GM12801 (cell line): ENCODE data around the gene PCBD2.

Source experiments
- CTCF ChIP-seq: IDR thresholded peaks from one replicate; pipeline ENCODE4 v1.5.1; 2011; ENCODE audit warnings: control low read depth; ENCODE audit not compliant: insufficient read length; ENCODE audit errors: extremely low read depth

The PCBD2 gene

GRCh38 chr5:135007749-135008363 lies 102.9 kb downstream of the PCBD2 start:
- no peak for TF ChIP-seq CTCF

GRCh38 chr5:135008556-135008955 lies 103.6 kb downstream of the PCBD2 start:
- TF ChIP-seq CTCF, result no peak

- no peak for TF ChIP-seq CTCF
Observed at GRCh38 chr5:135008981-135009735, 104.2 kb downstream of the PCBD2 start.

DNA sequence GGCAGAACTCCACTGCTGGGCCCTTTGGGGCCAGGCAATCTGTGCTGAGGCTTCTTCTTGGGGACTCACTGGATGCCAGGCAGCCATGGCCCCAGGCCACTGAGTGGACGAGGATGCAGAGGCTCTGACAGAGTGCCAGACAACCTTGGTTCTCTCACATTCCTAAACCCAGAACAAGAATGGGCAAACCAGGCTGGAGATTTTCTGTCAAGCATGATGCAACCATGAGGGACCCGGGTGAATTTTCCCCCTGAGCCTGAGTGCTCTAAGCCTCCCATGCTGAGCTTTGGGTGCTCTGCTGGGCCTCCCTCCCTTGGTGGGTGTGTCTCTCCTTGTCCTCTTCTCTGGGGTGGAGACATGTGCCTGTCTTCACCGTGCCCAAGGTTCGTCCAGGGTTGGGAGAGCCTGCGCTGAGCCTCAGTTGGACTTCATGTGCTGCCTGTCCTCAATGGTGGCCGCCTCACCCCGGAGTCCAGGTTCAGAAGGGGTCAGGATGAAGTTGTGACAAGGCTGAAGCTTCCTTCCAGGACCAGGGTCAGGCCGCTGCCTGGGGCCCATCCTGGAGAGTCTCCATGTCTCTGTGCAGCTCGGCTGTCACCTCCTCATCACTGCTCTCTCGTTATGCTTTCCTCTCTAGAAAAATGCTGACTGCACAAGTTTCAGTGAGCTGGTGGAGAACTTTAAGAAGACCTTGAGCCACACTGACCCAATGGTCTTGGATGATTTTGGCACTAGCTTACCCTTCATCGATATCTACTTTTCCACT lies 105.0 kb downstream of the PCBD2 start:
- no peak for TF ChIP-seq CTCF

DNA sequence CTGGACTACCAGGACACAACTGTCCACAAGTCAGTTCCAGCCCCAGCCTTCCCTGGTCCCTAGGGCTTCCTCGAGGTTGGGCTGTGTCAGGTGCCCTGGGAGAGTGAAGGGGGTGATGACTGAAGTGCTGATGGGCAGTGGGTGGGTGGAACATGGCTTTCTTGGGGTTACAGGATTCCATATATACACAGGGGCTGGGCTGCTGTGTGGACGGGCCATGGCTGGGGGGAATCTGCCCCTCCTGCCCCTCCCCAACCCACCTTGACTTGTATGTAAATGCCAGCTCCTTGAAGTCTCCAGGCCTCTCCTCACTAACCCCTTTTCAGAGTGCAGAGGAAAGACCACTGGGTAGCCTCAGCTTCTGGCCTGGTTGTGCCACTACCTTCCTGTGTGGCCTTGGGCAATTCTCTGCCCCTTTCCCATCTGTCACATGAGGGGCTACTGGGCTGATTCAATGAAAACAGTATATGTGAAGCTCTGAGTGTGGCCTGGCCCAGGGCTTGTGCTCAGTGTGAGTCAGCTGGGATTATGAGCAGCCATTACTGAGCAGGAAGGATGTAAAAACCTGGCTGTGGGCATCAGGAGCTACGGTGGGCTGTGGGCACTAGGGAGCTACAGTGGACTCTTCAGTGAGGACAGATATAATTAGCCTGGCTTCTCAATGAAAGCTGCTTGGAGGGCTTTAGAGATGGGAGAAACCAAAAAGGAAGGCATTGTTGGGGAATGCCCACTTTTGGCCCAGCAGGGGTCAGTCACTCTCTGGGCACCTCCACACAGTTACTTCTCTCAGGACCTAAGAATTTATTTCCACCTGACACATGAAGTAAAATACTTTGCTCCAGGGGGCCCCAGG lies 105.8 kb downstream of the PCBD2 start:
- no peak for TF ChIP-seq CTCF

DNA sequence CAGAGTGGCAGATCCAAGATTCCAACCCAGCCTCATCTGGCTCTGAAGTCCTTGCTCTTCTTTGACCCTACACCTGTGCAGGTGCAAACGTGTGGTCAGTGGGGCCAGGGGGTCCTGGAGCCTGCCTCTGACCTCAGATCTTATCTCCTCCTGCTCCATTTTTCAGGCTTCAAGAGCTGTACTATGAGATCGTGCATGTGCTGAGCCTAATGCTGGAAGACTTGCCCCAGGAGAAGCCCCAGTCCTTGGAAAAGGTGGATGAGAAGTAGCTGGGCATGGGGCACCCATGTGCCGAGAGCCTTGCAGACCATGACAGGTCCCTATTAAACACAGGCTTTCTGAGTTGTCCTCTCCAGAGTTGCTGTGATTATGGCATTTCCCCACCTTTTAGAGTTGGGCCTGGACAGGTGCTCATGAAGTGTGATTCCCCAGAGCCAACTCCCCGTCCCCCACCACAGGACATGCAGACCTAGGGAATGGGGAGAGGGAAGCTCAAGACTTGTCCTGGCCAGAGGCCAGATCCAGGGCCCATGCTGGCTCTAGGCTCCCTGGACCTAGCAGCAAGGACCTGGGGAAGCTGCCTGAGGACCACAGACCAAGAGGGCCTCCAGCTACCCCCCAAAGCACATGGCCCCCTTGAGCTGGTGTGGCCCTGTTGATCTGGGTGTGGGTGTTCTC lies 106.6 kb downstream of the PCBD2 start:
- no peak for TF ChIP-seq CTCF
